ENCODE measurements around the gene PTX4.

Gene PTX4

DNA sequence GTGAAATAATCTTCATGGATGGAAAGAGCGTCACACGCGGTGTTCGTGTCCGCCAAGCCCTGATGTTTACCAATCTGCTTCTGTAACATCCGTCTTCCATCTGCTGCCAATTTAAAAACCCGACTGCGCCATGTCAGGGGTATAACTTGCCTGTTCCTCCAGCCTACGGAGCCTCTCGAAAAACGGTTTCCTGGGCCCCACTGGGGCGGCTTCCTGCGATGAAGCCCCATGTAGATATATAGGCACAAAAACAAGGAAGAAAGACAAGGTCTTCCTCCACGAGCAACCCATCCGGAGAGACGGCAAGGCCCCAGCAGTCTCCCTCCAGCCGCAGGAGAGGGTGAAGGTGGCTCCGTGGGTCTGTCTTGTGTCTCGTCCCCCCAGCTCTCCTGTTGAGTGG is at the start of gene PTX4:
PTX4 (minus strand) TSS at position 326 of the 400 bp plus-strand sequence; CDS start at position 291, 35 bp downstream.
- DNase-seq (ENCODE audit: low spot score), result no peak

GRCh38 chr16:1537763-1538289 is 49.1 kb upstream of the PTX4 start:
- peak; percentile 44 for DNase-seq (ENCODE audit: low spot score)

DNA sequence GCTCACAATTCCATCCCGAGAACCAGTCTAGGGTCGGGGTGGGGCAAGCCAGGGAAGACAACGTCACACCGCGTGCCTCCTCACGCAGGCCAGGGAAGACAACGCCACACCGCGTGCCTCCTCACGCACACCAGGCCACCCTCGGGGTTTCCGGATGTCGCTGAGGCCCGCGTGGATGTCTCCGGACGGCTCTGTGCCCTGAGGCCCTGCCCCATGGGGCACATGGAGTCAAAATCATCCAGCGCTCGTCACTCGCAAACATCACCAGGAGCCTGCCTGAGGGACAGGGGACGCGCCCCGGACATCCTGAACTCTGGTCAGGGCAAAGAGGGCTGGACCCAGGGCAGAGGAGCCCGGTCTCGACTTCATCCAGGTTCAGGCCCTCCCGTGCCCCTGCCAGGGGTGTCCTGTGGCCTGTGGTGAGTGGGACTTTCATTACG is 48.4 kb upstream of the PTX4 start:
- DNase-seq (ENCODE audit: low spot score), result no peak

DNA sequence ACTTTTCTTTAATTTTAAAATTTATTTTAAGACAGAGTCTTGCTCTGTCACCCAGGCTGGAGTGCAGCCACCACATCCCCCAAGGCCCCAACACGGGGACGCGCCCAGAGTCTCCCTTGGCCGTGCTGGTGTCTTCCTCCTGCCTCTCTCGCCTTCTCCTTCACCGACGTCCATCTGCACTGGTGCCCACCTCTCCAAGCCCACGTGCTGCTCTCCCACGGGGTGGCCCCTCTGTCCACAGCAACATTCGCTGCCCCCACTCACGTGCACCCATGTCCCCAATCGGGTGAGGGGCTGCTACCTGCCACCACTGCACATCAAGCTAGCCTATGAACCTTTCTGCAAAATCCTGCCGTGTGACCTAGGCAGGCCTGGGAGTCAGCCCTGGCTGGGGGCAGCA is 47.9 kb upstream of the PTX4 start:
- no peak for DNase-seq (ENCODE audit: low spot score)

DNA sequence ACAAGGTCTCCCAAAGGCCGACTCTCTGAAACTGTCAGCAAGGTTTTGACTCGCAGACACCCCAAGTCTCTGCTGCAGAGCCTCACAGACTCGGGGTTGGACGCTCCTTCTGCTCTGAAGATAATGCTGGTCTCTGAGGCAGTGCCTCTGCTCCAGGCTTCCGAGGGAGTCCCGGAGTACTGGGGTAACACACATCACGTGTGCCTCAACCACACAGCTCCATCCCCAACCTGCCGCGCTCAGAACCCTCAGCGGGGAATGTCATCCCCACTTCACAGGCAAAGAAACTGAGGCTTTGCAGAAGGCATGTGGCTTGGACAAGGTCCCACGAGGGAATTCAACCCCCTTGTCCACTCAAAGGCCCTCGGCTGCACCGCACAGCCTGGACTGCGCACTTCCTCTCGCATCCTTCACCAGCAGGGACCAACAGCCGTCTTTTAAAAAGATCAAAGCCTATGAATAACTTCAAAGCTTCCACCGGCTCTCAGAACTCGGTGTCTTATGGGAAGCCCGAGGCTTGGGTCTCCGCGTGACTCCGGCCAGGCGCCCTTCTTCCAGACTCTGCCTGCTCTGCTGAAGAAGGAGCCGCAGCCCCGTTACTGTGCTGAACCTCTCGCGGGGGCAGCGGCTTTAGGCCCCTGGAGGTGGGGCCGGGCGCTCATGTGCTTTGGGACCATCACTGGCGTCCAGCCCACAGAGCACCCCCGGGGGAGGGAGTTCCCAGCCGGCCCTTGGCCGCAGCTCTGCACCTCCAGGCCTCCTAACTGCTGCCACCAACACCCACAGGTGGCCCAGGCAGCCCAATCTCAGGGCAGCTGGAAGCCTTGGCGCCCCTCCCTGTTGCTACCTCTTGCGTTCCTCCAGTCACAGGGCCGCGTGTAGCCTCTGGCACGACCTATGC is 46.9 kb upstream of the PTX4 start:
- peak; percentile 26 for DNase-seq (ENCODE audit: low spot score)

GRCh38 chr16:1534021-1535020 is 45.6 kb upstream of the PTX4 start:
- no peak for DNase-seq (ENCODE audit: low spot score)

GRCh38 chr16:1533443-1533951 is 44.8 kb upstream of the PTX4 start, which contains the start of gene TMEM204:
Gene TMEM204, plus strand, starts transcription at chr16:1533666. Its CDS starts 610 bp downstream, at chr16:1534276.
- peak; percentile 50 for DNase-seq (ENCODE audit: low spot score)

DNA sequence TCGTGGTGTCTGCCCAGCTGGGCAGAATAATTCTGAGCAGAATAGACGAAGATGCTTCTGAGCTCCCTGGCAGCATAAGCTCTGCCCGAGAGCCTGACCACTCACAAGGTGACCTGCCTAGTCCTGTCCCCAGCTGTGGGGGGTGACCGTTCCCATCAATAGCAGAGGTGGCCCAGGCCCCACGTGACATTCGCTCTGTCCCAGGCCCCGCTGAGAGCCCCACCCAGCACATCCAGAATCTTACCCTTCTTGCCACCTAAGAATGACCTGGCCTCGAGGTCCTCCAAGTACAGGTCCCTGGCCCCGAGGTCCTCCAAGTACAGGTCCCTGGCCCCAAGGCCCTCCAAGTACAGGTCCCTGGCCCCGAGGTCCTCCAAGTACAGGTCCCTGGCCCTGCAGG is 44.0 kb upstream of the PTX4 start:
- DNase-seq (ENCODE audit: low spot score), result no peak

- no peak for DNase-seq (ENCODE audit: low spot score)
These were observed 43.5 kb upstream of the PTX4 start for GRCh38 chr16:1532081-1532760.

DNA sequence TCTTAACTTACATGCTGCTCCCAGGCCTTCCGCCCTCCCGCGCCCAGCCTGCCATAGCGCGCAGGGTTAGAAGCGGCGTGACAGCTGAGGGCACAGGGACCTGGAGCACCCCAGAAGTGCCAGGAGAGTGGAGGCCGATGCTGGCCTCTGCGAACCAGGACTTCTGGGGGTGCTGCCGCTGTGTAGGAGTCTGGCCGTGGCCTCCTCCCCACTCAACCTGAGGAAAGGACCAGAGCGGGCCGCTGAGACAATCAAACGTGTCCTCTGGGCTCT is 42.8 kb upstream of the PTX4 start:
- DNase-seq (ENCODE audit: low spot score), result no peak

GRCh38 chr16:1530883-1531637 is 42.3 kb upstream of the PTX4 start:
- no peak for DNase-seq (ENCODE audit: low spot score)

- no peak for DNase-seq (ENCODE audit: low spot score)
These were observed 41.7 kb upstream of the PTX4 start for GRCh38 chr16:1530349-1530882.

DNA sequence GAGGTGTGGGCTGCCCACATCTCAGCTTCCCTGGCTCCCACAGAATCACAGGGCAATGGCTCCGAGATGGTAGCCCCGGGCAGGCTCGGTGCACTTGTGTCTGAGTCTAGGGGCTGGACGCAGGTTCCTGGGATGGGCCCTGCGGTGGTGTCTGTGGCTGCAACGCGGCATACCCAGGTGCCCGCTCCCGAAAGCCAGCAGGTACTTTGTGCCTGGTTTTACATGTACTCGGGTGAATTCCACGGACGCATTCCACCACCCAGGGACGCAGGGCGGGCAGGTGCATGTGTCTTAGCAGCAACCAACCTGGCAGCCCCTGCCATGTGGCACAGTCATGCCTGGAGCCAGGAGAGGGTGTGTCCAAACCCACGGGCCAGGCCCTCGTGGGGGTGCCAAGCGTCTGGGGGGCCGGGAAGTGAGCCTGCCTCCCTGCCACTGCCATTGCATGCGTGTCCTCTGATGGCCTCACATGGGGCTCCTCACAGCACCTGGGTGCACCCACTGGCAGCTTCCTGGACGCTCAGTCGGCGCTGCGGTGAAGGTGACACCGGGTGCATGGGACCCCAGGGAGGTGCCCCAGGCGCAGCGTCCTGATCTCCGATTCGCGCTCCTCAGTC is 40.3 kb upstream of the PTX4 start:
- no peak for DNase-seq (ENCODE audit: low spot score)

GRCh38 chr16:1527836-1528811 is 39.4 kb upstream of the PTX4 start:
- no peak for DNase-seq (ENCODE audit: low spot score)

- DNase-seq (ENCODE audit: low spot score), result peak; percentile 56
These were observed 38.1 kb upstream of the PTX4 start for GRCh38 chr16:1526608-1527555.

GRCh38 chr16:1525871-1526607 is 37.3 kb upstream of the PTX4 start:
- DNase-seq (ENCODE audit: low spot score), result peak; percentile 31

DNA sequence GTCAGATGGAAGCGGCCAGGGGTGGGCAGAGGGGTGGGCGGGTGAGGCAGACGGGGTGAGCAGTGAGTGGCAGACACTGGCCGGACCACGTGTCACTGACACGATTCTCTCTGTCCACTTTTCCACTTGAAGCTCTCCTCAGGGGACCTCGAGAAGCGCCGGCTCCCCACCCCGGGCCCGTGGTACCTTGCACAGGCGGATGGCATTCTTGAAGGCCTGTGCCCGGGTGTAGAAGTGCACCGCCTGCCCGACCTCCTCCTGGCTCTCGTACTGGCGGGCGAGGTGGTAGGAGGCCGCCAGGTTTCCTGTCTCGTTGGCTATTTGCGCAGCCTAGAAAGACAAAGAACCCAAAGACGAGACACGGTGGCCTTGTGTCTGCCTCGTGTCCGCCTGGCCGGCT is 35.6 kb upstream of the PTX4 start:
- DNase-seq (ENCODE audit: low spot score), result no peak

All from CD4-positive, alpha-beta T cell treated with Interleukin-6 at 100 ng/mL for 8 hours (primary cell).